GM18951 (cell line): ENCODE measurements around the gene IFNL3.
"Not testable (repeated sequence)": the region's sequence is repeated elsewhere in the genome, so short reads cannot be mapped to it uniquely, and the experiment has no call there.

Experiments
- POLR2A ChIP-seq: IDR thresholded peaks from 4 replicates; pipeline ENCODE4 v1.6.1; 2011; ENCODE audit warnings: mild to moderate bottlenecking; ENCODE audit not compliant: insufficient read length, insufficient read depth; ENCODE audit errors: extremely low read depth
- in situ Hi-C: fragments of 300-500 bp; cut with MboI; formaldehyde crosslinking; loops from one replicate; pipeline ENCODE4 v1.12.0; 2022; ENCODE audit warnings: low sequenced_read_pairs, mixed read lengths, inconsistent platforms; ENCODE audit not compliant: unreplicated experiment

Gene IFNL3

GRCh38 chr19:39217094-39217493, 27.7 kb downstream of the IFNL3 start:
- in situ Hi-C loops, result no loop called here
- TF ChIP-seq POLR2A, result no peak

DNA sequence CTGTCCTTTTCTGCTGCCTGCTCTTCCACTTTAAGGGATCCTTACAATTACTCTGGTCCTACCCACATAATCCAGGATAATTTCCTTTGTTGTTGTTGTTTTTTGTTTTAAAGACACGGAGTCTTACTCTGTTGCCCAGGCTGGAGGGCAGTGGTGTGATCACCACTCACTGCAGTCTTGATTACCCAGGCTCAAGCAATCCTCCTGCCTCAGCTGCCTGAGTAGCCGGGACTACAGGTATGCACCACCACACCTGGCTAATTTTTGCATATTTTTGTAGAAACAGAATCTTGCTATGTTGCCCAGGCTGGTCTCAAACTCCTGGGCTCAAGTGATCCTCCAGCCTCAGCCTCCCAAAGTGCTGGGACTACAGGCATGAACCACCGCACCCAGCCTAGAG, 29.5 kb downstream of the IFNL3 start:
- in situ Hi-C loops, result not testable (repeated sequence)

DNA sequence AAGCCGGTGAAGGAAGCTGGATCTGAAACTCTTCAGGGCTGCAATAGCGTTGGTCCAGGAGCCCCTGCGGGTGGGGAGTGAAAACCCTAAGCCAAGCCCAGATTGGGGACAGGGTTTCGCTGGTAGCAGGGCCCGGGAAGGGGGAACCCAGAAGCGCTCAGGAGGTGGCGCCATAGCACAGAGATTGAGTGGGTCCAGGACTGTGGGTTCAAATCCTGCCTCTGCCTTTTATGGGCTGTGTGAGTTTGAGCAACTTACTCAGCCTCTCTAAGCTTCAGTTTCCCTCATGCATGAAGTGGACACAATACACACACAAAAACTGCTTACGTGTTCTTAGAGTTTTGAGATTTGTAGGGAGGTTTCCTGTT, 32.4 kb downstream of the IFNL3 start:
- in situ Hi-C loops, result no loop called here
- no peak for TF ChIP-seq POLR2A

DNA sequence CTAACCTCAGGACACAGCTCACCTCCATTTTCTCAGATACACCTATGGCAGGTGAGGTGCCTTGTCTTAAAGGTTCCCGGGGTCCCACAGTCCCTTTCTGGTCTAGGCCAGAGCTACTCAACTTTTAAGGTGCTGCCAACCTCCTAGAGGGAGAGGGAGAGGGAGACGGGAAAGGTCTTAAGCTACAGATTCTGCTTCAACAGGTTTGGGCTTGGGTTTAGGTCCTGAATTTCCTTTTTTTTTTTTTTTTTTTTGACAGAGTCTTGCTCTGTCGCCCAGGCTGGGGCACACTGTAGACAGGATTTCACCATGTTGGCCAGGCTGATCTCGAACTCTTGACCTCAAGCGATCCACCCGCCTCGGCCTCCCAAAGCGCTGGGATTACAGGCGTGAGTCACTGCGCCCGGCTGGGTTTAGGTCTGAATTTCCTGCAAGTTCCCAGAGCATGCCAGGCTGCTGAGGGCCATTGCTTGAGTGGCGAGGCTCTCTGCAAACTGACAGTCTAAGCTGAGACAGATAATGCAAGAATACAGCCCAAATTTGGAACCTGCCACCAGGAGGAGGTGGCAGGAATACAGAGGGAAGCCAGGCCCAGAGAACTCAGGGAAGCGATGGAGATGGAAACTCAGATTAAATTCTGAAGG, 33.0 kb downstream of the IFNL3 start:
- in situ Hi-C loops, result no loop called here
- TF ChIP-seq POLR2A, result no peak

- TF ChIP-seq POLR2A, result no peak
These were observed 35.6 kb downstream of the IFNL3 start for GRCh38 chr19:39209196-39209595.

DNA sequence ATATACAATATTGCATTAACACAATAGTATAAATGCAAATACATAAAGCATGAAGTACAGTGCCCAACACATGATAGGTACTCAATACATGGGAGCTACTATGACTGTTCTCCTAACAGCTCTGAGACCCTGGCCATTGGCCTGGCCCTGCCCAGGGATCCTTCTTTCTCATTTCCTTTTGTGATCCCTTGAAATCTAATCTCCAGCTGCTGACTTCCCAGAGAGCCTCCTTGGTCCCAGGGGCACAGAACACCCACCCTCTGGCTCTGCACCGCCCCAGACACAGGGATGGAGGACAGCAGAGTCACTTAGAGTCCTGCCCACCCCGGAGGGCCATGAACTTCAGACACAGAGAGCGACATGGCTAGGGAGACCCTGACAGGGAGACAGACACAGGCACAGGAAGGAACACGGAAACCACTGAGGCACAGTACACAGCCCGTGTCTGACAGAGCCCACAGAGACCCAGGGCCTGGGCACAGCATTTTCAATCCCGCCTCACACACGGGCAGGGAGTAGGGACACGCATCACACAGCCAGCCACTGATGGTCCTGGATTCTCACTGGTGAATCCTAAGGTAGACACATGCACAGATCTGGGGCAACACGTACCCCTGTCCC, 36.5 kb downstream of the IFNL3 start:
- TF ChIP-seq POLR2A, result no peak
- in situ Hi-C loops, result no loop called here

More at GRCh38 chr19:39209196-39209595, 35.6 kb downstream of the IFNL3 start:
- in situ Hi-C loops, result no loop called here

DNA sequence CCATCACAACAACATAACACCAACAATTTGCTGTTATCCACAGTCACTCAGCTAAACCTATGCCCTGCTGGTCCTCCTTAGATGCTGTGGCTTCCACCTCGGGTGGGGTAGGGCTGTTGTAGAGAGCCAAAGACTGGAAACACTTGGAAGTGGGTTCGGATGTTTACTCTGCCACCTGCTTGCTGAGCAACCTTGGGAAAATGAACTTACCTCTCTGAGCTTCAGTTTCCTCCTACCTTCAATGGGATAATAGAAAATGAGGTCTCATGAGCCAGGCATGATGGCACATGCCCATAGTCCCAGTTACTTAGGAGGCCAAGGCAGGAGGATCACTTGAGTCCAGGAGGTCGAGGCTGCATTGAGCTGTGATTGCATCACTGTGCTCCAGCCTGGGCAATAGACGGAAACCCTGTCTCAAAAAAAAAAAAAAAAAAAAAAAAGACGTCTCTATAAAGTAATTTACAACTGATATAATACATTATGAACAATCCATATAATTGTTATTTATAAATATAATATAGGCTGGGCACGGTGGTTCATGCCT, 37.4 kb downstream of the IFNL3 start:
- in situ Hi-C loops, result no loop called here

GRCh38 chr19:39206122-39206521, 38.7 kb downstream of the IFNL3 start:
- TF ChIP-seq POLR2A, result no peak
- in situ Hi-C loops, result no loop called here

More for the DNA sequence above, 37.4 kb downstream of the IFNL3 start:
- TF ChIP-seq POLR2A, result no peak

GRCh38 chr19:39205449-39205764, 39.4 kb downstream of the IFNL3 start:
- in situ Hi-C loops, result no loop called here

DNA sequence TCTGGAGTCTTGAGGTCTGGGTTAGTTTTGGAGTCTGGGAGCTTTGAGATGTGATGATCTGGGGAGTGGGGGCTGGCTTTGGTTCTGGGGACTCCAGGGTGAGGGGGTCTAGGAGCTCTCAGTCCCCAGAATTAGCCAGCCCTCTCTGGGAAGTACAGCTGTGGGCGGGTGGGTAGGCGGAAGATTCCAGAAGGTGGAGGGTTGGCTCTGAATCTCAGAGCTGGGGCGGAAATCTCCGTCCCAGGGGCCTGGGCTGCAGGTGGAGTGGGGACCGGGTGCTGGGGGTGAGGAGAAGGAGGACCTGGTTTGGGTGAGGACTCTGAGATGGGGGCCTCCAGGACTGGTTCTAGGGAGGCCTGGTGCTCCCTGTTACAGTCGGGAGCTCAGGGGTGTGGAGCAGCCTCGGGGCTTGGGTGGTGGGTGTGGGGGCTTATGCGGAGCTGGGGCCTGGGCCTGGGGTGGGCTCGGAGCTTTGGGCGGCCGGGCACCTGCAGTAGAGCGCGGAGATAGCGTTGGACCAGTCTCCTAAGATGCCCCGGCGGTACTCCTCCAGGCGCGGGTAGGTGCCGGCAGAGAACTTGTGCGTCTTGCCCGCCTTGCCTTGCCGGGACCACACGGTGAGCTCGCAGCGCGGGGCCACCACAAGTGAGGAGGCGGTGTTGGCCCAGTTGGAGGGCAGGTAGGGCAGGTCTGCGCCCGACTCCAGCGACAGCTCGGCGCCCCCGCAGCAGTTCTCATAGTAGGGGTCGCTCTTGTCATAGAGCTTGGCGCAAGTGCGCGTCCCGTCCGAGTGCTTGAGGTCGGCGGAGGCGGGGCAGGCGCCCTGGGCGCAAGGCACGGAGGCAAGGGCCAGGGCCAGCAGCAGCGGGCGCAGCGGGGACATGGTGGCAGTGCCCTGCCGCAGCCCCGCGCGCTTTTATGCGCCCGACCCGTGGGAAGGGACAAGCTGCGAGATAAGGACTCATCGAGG, 41.1 kb downstream of the IFNL3 start, which contains the start of gene SYCN:
Gene SYCN (minus strand): TSS at position 892 of the 970 bp plus-strand sequence. CDS start 9 bp downstream, at position 883.
- no peak for TF ChIP-seq POLR2A
- in situ Hi-C loops, result no loop called here

More at GRCh38 chr19:39205449-39205764, 39.4 kb downstream of the IFNL3 start:
- TF ChIP-seq POLR2A, result no peak

DNA sequence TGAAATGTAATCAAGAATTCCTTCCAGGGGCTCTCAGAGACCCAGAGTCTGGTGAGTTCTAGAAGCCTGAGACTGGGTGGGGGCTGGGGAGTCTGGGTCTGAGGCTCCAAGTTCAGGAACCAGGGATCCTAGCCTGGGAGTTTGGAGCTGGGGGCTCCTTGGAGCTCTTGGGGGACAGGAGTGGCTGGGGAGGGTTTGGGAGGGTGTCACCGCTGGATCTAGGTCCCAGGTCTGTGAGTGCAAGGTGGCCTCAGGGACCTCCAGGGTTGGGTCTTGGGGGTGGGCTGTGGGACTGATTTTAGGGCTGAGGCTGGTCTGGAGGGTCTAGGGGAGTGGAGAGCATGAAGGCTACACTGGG, 41.8 kb downstream of the IFNL3 start:
- in situ Hi-C loops, result no loop called here
- no peak for TF ChIP-seq POLR2A

DNA sequence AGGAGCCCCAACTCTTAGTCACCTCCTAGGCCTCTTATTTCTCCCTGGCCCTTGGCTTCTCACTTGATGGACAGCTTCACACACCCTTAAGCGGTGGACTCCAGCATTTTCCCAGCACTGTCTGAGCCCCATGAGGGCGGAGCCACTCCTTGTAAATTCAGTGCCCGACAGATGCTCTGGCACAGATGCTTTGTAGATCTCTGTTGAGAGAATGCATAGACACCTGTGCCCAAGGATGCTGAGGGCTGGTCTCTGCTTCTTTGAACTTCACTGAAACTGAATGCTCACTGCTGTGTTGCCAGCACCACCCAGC, 44.0 kb downstream of the IFNL3 start:
- TF ChIP-seq POLR2A, result no peak
- in situ Hi-C loops, result no loop called here

- in situ Hi-C loops, result no loop called here
- TF ChIP-seq POLR2A, result no peak
These were observed 44.6 kb downstream of the IFNL3 start for GRCh38 chr19:39200066-39200802.
